ENCODE data around the gene FAM163B.

GRCh38 chr9:133591116-133591910, 17.9 kb downstream of the FAM163B start:
- TF ChIP-seq MAX (IDR thresholded peaks at IDR 0.05) (no peak), EGR1 (IDR thresholded peaks at IDR 0.05; ENCODE audit: low read depth in 2 of 2) (no peak), CTCF (IDR thresholded peaks at IDR 0.05; ENCODE audit: low read depth, low read length, missing input control) (no peak), FOXA1 (IDR thresholded peaks at IDR 0.05) (no peak), TAF1 (conservative IDR thresholded peaks at IDR 0.05) (no peak), REST (IDR thresholded peaks at IDR 0.05) (no peak), YY1 (IDR thresholded peaks at IDR 0.05) (no peak)

Measured in liver (tissue), 3 donors.